T-cell (primary cell): ENCODE measurements around the gene OTOS. TPM values are rescaled to one million over a fixed set of nuclear protein-coding genes. Genes with fewer than 3 reads are reported as not detected.
A peak's percentile ranks its signal among the peaks of the same experiment; 100 is the strongest.

Experiments
- ATAC-seq, 4 experiments: fragments of 200-7000 bp in 3 of 4; fragments of 150-1000 bp in 1 of 4; cut with Tn5 transposase; replicated peaks in 1 of 4; 1 replicate in 3 of 4; 2 replicates in 1 of 4; pipeline ENCODE4 v1.10.0; 2021; ENCODE audit warnings: moderate library complexity in 3 of 4, mild to moderate bottlenecking in 2 of 4, moderate number of reproducible peaks in 1 of 4
- CTCF ChIA-PET, 2 donors: fragments of 300-600 bp; sonication (Branson Sonifier 250); formaldehyde crosslinking; loops; one replicate each; lab custom pipeline; 2022; ENCODE audit warnings: antibody characterized with exemption in 2 of 2; lab: Charles Lee
- POLR2A ChIA-PET, 2 donors: fragments of 300-600 bp; sonication (Branson Sonifier 250); formaldehyde crosslinking; loops; one replicate each; lab custom pipeline; 2022; ENCODE audit warnings: antibody characterized with exemption in 2 of 2; lab: Charles Lee
- DNase-seq, 35 experiments: peaks; one replicate each; pipeline versions ENCODE4 v3.0.0 to v3.0.0-alpha.2; 2013 to 2023
- H3K27ac ChIP-seq: one replicate; pipeline ENCODE4 v1.5.1; 2013; ENCODE audit warnings: low read length
- H3K27me3 ChIP-seq, 2 experiments: replicated peaks in 1 of 2; 1 replicate in 1 of 2; 2 replicates in 1 of 2; pipeline versions ENCODE4 v1.6.1 to v1.7.0; 2013; ENCODE audit warnings: low read length in 1 of 2, mixed read lengths in 1 of 2; ENCODE audit not compliant: control insufficient read depth in 2 of 2, insufficient read depth in 2 of 2; ENCODE audit errors: extremely low read depth in 1 of 2
- H3K36me3 ChIP-seq, 2 donors: 1 replicate in 1 of 2; 2 replicates in 1 of 2; pipeline versions ENCODE4 v1.6.1 to v1.7.0; 2013; ENCODE audit warnings: low read length in 1 of 2; ENCODE audit not compliant: control insufficient read depth in 2 of 2, insufficient read depth in 1 of 2; ENCODE audit errors: extremely low read depth in 1 of 2
- H3K4me1 ChIP-seq, 2 experiments: 1 replicate in 1 of 2; 2 replicates in 1 of 2; pipeline versions ENCODE4 v1.6.1 to v1.7.0; 2013; ENCODE audit warnings: low read length in 2 of 2, mixed read lengths in 1 of 2; ENCODE audit not compliant: insufficient read depth in 2 of 2, control insufficient read depth in 1 of 2; ENCODE audit errors: extremely low read depth in 1 of 2
- H3K4me3 ChIP-seq, 2 donors: 1 replicate in 1 of 2; 2 replicates in 1 of 2; pipeline versions ENCODE4 v1.5.1 to v1.7.0; 2013; ENCODE audit warnings: mild to moderate bottlenecking in 2 of 2, low read length in 1 of 2, moderate library complexity in 1 of 2; ENCODE audit not compliant: control insufficient read depth in 1 of 2; ENCODE audit errors: extremely low read depth in 1 of 2
- H3K9me3 ChIP-seq: 2 replicates; pipeline ENCODE4 v1.7.0; 2013
- H3K27ac Mint-ChIP-seq, 2 donors: one replicate each; pipeline ENCODE4 v1.8.0; 2020 to 2021; ENCODE audit warnings: mild to moderate bottlenecking in 2 of 2, mixed read lengths in 2 of 2
- H3K27me3 Mint-ChIP-seq, 2 donors: one replicate each; pipeline ENCODE4 v1.8.0; 2021 to 2022; ENCODE audit warnings: mixed read lengths in 2 of 2
- H3K36me3 Mint-ChIP-seq: one replicate; pipeline ENCODE4 v1.8.0; 2021; ENCODE audit warnings: mixed read lengths
- H3K4me1 Mint-ChIP-seq, 3 donors: one replicate each; pipeline ENCODE4 v1.8.0; 2020 to 2022; ENCODE audit warnings: mixed read lengths in 3 of 3, mild to moderate bottlenecking in 1 of 3
- H3K4me3 Mint-ChIP-seq, 3 donors: one replicate each; pipeline ENCODE4 v1.8.0; 2020 to 2022; ENCODE audit warnings: mild to moderate bottlenecking in 3 of 3, mixed read lengths in 3 of 3, moderate library complexity in 3 of 3
- H3K9me3 Mint-ChIP-seq, 3 donors: one replicate each; pipeline ENCODE4 v1.8.0; 2020 to 2022; ENCODE audit warnings: mixed read lengths in 3 of 3
- WGBS: methylation state at CpG from one replicate; pipeline ENCODE4 v1.1.5; 2013; ENCODE audit warnings: missing lambda C conversion rate; ENCODE audit not compliant: insufficient coverage; 5-methylcytosine and 5-hydroxymethylcytosine counted together
- total RNA-seq, 35 experiments: library from RNA in 6 of 35; stranded (reverse) in 6 of 35; fragments of 120-200 nt in 1 of 35; gene quantifications; one replicate each; pipeline versions ENCODE4 v1.2.1 to v1.2.4 and lab custom pipeline; 2013 to 2026

OTOS gene
- total RNA-seq, 5 donors from 2014 or later (not counting 1 experiment from before 2014, with no cell fraction given): not detected

GRCh38 chr2:240139666-240140393 is 628 bp downstream of the OTOS start:
- peaks cover 7 to 30% of the 10 kb centered on the region in 2 experiments for H3K4me1 ChIP-seq
- ChIA-PET POLR2A (no interaction called here), CTCF (no interaction called here)
- H3K9me3 Mint-ChIP-seq: no peaks in the 10 kb centered on the region
- peaks cover 4 to 6% of the 10 kb centered on the region in 2 donors for H3K27me3 Mint-ChIP-seq
- no peak overlapping the region for H3K4me3 Mint-ChIP-seq
- no peak overlapping the region for H3K27ac ChIP-seq
- no peak overlapping the region for H3K4me3 ChIP-seq
- no peaks in the 10 kb centered on the region for H3K36me3 Mint-ChIP-seq
- H3K36me3 ChIP-seq: no peaks in the 10 kb centered on the region
- peak in 1 of 35 experiments; percentile 8 for DNase-seq
- 72% methylated on average over 10 of the region's 14 CpGs for WGBS
- no peak for ATAC-seq
- no peaks in the 10 kb centered on the region for H3K9me3 ChIP-seq
- H3K27ac Mint-ChIP-seq: no peak overlapping the region
- peaks cover 0 to 34% of the 10 kb centered on the region in 2 experiments for H3K27me3 ChIP-seq
- H3K4me1 Mint-ChIP-seq: peaks cover 17 to 26% (median 17%) of the 10 kb centered on the region in 3 donors

GRCh38 chr2:240139011-240139441 is 1.4 kb downstream of the OTOS start:
- Mint-ChIP-seq H3K27ac (no peak overlapping the region), H3K36me3 (no peaks in the 10 kb centered on the region), H3K9me3 (no peaks in the 10 kb centered on the region), H3K4me3 (no peak overlapping the region), H3K27me3 (peaks cover 4 to 6% of the 10 kb centered on the region in 2 donors), H3K4me1 (peaks cover 21 to 34% (median 25%) of the 10 kb centered on the region in 3 donors)
- Histone ChIP-seq H3K4me3 (no peak overlapping the region), H3K4me1 (peaks cover 7 to 37% of the 10 kb centered on the region in 2 experiments), H3K27ac (no peak overlapping the region), H3K36me3 (no peaks in the 10 kb centered on the region), H3K9me3 (no peaks in the 10 kb centered on the region), H3K27me3 (peaks cover 0 to 26% of the 10 kb centered on the region in 2 experiments)
- whole genome bisulfite sequencing: 87% methylated on average over 12 of the region's 15 CpGs
- ChIA-PET POLR2A (no interaction called here), CTCF (no interaction called here)
- ATAC-seq: no peak
- peak in 2 of 35 experiments; percentile 10 to 21 for DNase-seq

- no peak overlapping the region for H3K27ac Mint-ChIP-seq
- peak in 2 of 35 experiments; percentile 9 to 23 for DNase-seq
- POLR2A ChIA-PET: no interaction called here
Observed at GRCh38 chr2:240138254-240138984, 2.0 kb downstream of the OTOS start.

DNA sequence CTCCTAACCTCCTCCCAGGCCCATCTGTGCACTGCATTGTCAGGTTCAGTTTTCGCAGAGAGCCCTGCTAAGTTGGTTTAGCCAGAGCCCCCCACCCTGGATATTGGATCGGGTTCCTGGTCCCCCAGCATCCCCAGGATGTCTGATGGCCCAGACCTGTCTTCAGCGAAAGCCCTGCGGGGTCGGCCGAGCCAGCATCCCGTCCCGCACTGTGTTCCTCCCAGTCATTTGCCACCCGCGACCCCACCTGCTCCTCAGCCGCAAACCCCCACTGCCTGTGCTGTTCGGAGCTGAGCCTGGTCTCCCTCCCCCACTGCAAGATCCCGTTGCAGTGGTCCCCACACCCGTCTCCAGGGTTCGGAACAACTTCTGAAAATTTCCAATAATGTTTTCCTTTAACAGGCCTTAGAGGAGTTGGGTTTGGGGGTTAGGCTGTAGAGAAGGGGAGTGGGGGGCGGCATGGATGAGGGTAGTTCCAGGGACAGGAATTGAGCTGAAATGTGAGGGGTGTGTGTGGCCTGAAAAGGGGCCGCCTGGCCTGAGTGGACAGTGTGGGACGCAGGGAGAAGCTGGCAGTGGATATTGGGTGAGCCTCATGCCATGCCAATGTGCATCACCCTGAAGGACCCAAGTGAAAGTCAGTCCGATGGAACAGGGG is 2.7 kb downstream of the OTOS start:
- Mint-ChIP-seq H3K4me3 (peak overlapping the region; percentile 89 to 94 (median 90)), H3K27me3 (peaks cover 4 to 6% of the 10 kb centered on the region in 2 donors), H3K9me3 (no peaks in the 10 kb centered on the region), H3K4me1 (peaks cover 21 to 39% (median 27%) of the 10 kb centered on the region in 3 donors), H3K27ac (peak overlapping the region in 1 of 2 donors; percentile 79), H3K36me3 (peaks cover 5% of the 10 kb centered on the region)
- WGBS: 93% methylated on average over 11 of the region's 19 CpGs
- H3K4me3 ChIP-seq: no peak overlapping the region
- no peaks in the 10 kb centered on the region for H3K9me3 ChIP-seq
- peak in 1 of 35 experiments; percentile 17 for DNase-seq
- peaks cover 0 to 13% of the 10 kb centered on the region in 2 experiments for H3K27me3 ChIP-seq
- peaks cover under 1 to 10% of the 10 kb centered on the region in 2 donors for H3K36me3 ChIP-seq
- H3K4me1 ChIP-seq: peaks cover 7 to 29% of the 10 kb centered on the region in 2 experiments
- ChIA-PET POLR2A (interaction anchor here in 1 of 2 donors (0.5 kb wide), 1 partner anchor 113 kb away, joined by 3 read pairs; the partner anchor contains the start of gene NDUFA10), CTCF (no interaction called here)
- ATAC-seq: no peak
- H3K27ac ChIP-seq: no peak overlapping the region

More at GRCh38 chr2:240138254-240138984, 2.0 kb downstream of the OTOS start:
- Histone ChIP-seq H3K9me3 (no peaks in the 10 kb centered on the region), H3K27me3 (peaks cover 0 to 19% of the 10 kb centered on the region in 2 experiments), H3K36me3 (peaks cover 0 to 5% of the 10 kb centered on the region in 2 donors), H3K4me1 (peaks cover 7 to 31% of the 10 kb centered on the region in 2 experiments), H3K4me3 (no peak overlapping the region), H3K27ac (no peak overlapping the region)
- no peaks in the 10 kb centered on the region for H3K36me3 Mint-ChIP-seq
- H3K27me3 Mint-ChIP-seq: peaks cover 4 to 6% of the 10 kb centered on the region in 2 donors
- peak overlapping the region in 2 of 3 donors; percentile 90 to 94 for H3K4me3 Mint-ChIP-seq
- no peaks in the 10 kb centered on the region for H3K9me3 Mint-ChIP-seq
- H3K4me1 Mint-ChIP-seq: peaks cover 21 to 36% (median 27%) of the 10 kb centered on the region in 3 donors
- ATAC-seq: no peak
- CTCF ChIA-PET: no interaction called here
- 85% methylated on average over 4 of the region's 9 CpGs for WGBS

DNA sequence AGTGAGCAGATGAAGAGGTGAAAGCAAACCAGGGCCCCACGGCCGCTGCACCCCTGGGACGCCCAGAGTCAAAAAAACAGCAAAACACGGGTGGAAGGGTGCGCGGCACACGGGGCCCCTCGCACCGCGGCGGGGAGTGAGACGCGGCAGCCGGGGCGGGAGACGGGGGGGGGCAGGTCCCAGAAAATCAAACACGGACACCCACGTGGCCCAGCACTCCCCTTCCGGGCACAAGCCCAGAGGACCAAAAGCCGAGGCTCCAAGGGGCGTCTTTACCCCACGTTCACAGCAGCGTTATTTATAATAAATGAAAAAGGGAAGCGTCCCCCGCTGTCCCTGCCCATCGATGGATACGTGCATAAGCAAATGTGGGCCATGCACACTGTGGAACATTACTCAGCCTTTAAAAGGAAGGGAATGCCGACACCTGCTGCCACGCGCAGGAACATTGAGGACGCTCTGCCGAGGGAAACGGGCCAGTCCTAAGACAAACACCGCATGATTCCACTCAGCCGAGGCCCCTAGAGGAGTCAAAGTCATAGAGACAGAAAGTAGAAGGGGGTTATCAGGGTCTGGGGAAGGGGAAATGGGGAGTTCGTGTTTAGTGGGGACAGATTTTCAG is 3.7 kb downstream of the OTOS start:
- peak; percentile 41 to 61 (median 46) for ATAC-seq
- H3K4me1 Mint-ChIP-seq: peaks cover 21 to 39% (median 27%) of the 10 kb centered on the region in 3 donors

More for the DNA sequence above, 3.7 kb downstream of the OTOS start:
- CTCF ChIA-PET: no interaction called here
- H3K36me3 Mint-ChIP-seq: peaks cover 10% of the 10 kb centered on the region
- Histone ChIP-seq H3K27ac (peak overlapping the region; percentile 6), H3K9me3 (no peaks in the 10 kb centered on the region), H3K4me1 (peaks cover 7 to 29% of the 10 kb centered on the region in 2 experiments), H3K27me3 (peaks cover 0 to 12% of the 10 kb centered on the region in 2 experiments), H3K36me3 (peaks cover 10 to 19% of the 10 kb centered on the region in 2 donors), H3K4me3 (peak overlapping the region; percentile 84 to 87)
- no peaks in the 10 kb centered on the region for H3K9me3 Mint-ChIP-seq
- peak in 3 of 35 experiments; percentile 16 to 42 (median 28) for DNase-seq
- H3K27me3 Mint-ChIP-seq: peaks cover 0 to 3% of the 10 kb centered on the region in 2 donors
- peak overlapping the region; percentile 79 for H3K27ac Mint-ChIP-seq
- 31% methylated on average over 34 of the region's 36 CpGs for WGBS
- POLR2A ChIA-PET: no interaction called here
- peak overlapping the region; percentile 89 to 94 (median 90) for H3K4me3 Mint-ChIP-seq
